Measurements from ENCODE around the gene EPG5.

Gene EPG5

DNA sequence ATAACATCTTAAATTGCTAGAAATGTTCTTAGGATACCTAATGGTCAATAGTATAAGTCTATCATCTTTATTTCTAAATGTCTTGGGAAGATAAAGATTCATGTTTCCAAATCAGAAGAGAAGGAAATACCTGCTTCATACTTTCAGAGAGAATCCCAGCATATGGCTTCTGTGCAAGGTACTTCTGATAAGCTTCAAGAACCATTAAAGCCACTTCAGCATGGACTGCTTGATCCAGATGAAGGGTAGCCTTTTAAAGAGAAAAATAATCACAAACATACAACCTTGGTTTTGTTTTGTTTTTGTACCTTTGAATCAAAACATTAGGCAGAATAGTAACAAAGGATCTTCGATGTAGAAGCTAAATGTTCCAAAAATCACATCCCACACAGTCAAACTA, 44.0 kb downstream of the EPG5 start:
- DNase-seq, result no peak
- TF ChIP-seq GATA1 (IDR thresholded peaks at IDR 0.05; ENCODE audit: low read depth, low read length), result no peak
- TF ChIP-seq POLR2A (IDR thresholded peaks at IDR 0.05; ENCODE audit: low read length), result no peak

DNA sequence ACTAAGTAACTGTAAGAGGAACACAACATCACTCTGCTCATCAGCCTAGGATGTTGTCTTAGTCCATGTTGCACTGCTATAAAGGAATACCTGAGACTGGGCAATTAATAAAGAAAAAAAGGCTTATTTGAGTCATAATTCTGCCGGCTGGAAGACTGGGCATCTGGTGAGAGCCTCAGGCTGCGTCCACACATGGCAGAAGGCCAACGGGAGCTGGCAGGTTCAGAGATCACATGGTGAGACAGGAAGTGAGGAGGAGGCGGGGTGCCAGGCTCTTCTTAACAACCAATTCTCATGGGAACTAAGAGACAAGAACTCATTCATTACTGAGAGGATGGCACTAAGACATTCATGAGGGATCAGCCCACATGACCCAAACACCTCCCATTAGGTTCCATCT, 46.8 kb downstream of the EPG5 start:
- no peak for DNase-seq
- TF ChIP-seq POLR2A (IDR thresholded peaks at IDR 0.05; ENCODE audit: low read length) (no peak), GATA1 (IDR thresholded peaks at IDR 0.05; ENCODE audit: low read depth, low read length) (no peak)

DNA sequence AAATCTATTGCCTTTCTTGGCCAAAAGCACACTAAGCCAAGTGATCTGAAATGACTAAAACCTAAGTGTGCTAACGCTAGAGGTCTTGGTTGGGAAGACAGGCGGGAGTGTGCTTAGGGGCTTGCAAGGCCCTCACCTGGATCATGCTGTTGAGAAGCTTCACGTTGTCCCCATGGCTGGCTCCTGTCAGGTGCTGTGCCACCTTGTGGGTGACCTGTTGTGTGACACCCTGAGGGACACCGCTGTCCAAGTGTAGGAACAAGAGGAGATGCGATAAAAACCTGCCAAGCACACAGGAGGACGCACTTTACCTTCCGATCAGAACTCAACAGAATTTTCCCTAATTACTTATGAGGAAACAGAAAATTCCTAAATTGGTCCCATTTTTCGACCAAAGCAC, 50.8 kb downstream of the EPG5 start:
- DNase-seq, result peak; percentile 23 to 34
- TF ChIP-seq POLR2A (IDR thresholded peaks at IDR 0.05; ENCODE audit: low read length) (no peak), GATA1 (IDR thresholded peaks at IDR 0.05; ENCODE audit: low read depth, low read length) (no peak)

DNA sequence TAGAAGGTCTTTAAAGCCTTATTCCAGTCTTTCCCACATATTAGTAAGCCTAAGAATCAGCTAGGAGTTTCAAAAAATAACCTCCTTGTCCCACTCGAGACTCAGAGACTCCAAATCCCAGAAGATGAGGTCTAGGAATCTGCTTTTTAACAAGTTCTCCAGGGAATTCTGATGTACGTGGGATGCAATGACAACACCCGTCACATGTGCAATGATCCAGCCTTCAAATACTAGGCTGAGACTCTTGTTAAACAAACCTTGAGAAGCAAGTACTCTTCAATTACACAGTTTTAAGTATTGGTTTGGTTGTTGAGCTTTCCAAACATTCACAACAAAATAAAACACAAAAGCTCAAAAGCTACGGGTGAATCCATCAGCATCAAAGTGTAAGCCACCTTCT, 53.9 kb downstream of the EPG5 start:
- DNase-seq, result no peak
- TF ChIP-seq POLR2A (IDR thresholded peaks at IDR 0.05; ENCODE audit: low read length) (no peak), GATA1 (IDR thresholded peaks at IDR 0.05; ENCODE audit: low read depth, low read length) (no peak)

DNA sequence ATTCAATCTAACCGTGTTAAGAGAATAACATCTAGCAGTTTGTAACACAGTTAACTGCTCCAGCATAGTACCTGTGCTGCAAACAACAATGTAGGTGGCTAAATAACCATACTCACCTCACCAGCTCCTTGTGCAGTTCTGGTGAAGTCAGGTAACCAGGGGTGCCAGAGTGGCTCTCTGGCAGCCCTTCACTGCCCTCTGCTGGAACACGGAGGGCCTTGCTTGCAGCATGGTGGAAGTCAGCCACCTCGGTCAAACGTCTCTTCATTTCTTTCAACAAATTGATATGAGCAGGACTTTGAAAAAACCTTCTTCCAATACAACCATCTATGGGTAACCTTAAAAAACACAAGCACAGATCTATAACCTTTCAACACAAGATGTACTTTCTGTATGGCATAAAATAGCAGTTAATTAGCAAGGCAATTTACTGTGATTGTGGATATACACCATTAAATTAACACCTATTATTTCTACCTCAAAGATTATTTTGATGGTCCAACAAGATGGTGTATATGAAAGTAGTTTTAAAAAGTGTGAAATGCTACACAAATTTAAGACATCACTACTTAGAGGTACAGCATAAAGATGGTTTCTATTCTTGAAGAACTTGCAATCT, 56.6 kb downstream of the EPG5 start:
- no peak for TF ChIP-seq GATA1 (IDR thresholded peaks at IDR 0.05; ENCODE audit: low read depth, low read length)
- no peak for TF ChIP-seq POLR2A (IDR thresholded peaks at IDR 0.05; ENCODE audit: low read length)
- DNase-seq, result peak; percentile 71 to 82

DNA sequence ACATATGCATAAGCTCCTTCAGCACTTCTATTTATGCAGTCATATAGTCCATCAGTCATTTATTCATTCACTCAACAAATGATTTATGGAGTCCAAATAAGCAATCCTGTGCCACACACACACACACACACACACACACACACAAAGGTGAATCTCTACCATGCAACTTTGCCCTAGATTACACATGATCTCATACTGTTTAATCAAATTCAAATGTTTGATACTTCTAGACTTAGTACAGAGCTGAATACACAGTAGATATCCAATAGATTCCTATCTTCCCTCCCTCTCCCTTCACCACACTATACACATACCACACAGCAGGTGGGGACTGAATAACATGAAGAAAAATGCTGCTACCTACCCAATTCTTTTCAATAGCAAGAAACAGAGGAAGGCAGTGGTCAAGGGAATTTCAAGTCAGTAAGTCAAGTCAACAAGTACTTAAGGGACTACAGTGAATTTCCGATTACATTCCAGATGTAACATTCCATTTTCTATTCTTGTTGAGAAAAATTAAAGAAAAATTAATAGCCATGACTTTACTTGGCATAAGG, 65.4 kb downstream of the EPG5 start:
- TF ChIP-seq GATA1 (IDR thresholded peaks at IDR 0.05; ENCODE audit: low read depth, low read length) (no peak), POLR2A (IDR thresholded peaks at IDR 0.05; ENCODE audit: low read length) (no peak)
- DNase-seq, result no peak

DNA sequence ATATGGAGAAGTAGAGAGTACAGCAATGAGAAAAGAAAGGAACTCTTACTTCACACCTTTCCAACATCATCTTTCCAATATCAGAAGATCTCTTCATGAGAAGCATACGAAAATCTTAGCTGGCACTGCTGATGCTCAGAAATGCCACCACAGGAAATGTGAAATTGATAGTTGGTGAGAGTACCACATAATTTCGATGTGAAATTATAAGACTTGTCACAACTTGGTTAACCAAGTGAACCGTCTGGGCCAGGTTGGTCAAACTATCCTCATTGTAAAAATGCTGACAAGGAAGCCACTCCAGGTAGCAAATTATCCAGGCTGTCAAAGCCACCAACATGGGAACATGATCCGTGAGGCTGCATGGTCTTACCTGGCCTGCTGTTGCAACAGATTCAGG, 66.5 kb downstream of the EPG5 start:
- no peak for DNase-seq
- no peak for TF ChIP-seq GATA1 (IDR thresholded peaks at IDR 0.05; ENCODE audit: low read depth, low read length)
- TF ChIP-seq POLR2A (IDR thresholded peaks at IDR 0.05; ENCODE audit: low read length), result no peak

DNA sequence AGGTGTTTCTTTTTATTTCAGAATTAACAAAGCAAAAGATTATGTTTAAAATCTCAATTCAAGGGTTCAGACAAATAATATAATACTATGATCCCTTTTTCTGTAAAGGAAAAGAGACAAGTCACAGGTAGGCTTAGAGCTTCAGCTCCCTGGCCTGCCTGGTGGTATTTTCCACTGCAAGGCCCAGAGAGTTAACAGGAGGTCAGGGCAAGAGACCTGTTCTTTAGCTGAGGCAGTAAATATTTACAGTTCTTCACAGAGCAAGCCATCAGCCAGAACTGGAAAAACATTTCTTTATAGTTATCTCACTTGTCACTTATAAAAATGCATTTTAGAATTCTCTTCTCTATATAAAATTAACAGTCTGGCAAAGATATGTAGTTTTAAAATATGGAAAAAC, 70.1 kb downstream of the EPG5 start:
- TF ChIP-seq POLR2A (IDR thresholded peaks at IDR 0.05; ENCODE audit: low read length) (no peak), GATA1 (IDR thresholded peaks at IDR 0.05; ENCODE audit: low read depth, low read length) (no peak)
- no peak for DNase-seq

DNA sequence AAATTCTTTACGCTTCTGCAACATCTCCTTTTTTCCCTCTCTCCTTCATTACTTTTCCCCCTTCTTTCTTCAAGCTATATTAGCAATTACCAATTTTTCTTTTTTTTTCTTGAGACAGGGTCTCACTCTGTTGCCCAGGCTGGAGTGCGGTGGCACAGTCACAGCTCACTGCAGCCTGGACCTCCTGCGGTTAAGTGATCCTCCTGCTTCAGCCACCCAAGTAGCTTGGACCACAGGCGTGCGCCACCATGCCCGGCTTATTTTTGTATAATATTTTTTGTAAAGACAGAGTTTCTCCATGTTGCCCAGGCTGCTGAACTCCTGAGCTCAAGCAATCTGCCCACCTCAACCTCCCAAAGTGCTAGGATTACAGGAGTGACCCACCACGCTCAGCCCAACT, 70.7 kb downstream of the EPG5 start:
- TF ChIP-seq GATA1 (IDR thresholded peaks at IDR 0.05; ENCODE audit: low read depth, low read length), result no peak
- TF ChIP-seq POLR2A (IDR thresholded peaks at IDR 0.05; ENCODE audit: low read length), result no peak
- no peak for DNase-seq

DNA sequence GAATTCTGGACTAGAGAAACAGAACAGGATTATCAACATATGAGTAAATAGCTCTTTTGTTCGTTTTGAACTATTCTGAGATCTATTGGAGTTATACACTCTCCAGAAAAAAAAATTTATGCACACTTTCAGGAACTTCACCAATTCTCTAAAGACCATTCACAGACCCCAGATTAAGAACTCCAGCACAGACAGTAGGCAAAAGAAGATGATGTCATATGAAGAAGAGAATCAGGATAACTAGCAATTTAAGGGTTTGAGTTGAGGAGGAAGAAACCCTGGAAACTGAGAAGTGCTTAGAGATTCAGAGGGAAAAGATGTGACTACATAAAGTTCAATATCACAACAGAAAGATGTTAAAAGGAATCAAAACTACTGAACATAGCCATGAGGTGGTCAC, 71.8 kb downstream of the EPG5 start:
- DNase-seq, result no peak
- TF ChIP-seq GATA1 (IDR thresholded peaks at IDR 0.05; ENCODE audit: low read depth, low read length) (no peak), POLR2A (IDR thresholded peaks at IDR 0.05; ENCODE audit: low read length) (no peak)

DNA sequence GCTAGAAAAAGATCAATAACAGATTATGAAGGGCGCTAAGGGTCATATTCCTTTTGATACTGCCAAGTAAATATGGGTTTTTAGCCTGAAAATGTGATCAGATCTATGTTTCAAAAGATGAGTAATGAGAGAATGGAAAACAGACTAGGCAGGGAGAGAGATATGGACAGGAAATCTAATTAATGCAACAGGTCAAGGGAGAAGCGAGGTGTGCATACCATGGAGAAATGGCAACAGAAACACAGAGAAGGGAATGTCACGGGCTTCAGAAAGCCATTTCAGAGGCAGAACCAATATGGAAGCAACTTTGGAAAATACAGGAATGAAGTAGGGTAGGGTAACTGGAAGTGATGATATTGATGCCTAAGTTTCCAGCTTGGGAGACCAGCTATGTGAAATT, 72.3 kb downstream of the EPG5 start:
- TF ChIP-seq POLR2A (IDR thresholded peaks at IDR 0.05; ENCODE audit: low read length) (no peak), GATA1 (IDR thresholded peaks at IDR 0.05; ENCODE audit: low read depth, low read length) (no peak)
- DNase-seq, result no peak

DNA sequence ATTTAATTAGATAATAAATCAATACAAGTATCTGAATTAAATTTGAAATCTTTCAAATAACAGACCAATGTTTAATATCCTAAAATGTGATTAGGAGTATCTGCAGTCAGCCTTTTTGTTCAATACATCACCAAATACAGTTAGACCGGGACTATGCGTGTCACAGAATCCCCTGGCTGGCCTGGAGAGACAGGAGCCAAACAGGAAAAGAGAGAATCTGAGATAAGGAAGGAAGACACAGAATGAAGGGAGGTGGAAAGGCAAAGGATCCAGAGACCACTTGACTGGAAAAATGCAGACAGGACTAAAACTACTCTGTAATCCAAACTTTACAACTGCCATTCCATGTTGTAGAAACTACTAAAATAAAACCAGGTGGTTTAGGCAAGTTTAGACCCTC, 75.3 kb downstream of the EPG5 start:
- no peak for DNase-seq
- no peak for TF ChIP-seq POLR2A (IDR thresholded peaks at IDR 0.05; ENCODE audit: low read length)
- no peak for TF ChIP-seq GATA1 (IDR thresholded peaks at IDR 0.05; ENCODE audit: low read depth, low read length)

DNA sequence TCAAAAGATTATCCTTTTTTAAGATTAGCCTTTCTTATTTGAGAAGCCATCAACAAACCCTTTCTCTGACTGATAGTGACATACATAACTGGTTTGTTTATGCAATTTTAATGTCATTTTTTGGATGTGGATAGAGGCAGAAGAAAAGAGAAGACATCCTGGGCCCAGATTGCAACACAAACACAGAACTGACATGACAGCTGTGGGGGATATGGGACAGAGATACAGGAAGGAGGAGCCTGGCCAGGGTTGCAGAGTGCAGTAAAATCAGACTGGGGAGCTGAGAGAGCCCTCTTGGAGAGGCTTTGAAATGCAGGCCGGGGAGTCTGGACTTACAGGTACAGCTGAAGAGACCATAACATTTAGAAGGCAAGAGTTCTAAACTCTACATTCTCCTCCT, 76.5 kb downstream of the EPG5 start:
- TF ChIP-seq GATA1 (IDR thresholded peaks at IDR 0.05; ENCODE audit: low read depth, low read length) (no peak), POLR2A (IDR thresholded peaks at IDR 0.05; ENCODE audit: low read length) (no peak)
- no peak for DNase-seq

DNA sequence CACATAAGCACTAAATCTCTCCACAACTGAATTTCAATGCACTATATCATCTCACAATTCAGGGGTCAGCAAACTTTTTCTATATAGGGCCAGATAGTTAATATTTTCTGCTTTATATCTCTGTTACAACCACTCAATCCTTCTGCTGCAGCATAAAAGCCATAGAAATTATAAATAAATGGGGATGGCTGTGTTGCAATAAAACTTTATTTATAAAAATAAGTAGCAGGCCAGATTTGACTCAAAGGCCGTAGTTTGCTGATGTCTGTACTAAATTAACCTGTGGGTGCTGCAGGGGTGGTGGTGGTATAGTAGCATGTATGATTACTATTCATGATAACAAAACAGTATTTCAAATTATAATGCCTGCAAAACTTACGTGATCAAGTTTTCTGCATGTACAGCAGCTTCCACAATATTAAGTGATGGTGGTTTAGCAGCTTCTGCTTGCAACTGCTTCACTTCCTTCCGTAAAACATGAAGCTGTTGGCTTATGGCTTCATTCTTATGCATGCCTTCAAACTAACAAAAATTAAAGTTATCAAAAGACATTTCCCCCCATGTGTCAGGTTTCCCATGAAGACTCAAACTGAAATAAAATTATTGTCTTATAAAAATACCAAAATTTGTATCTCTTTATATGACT, 77.6 kb downstream of the EPG5 start:
- DNase-seq, result no peak
- TF ChIP-seq POLR2A (IDR thresholded peaks at IDR 0.05; ENCODE audit: low read length) (no peak), GATA1 (IDR thresholded peaks at IDR 0.05; ENCODE audit: low read depth, low read length) (no peak)

DNA sequence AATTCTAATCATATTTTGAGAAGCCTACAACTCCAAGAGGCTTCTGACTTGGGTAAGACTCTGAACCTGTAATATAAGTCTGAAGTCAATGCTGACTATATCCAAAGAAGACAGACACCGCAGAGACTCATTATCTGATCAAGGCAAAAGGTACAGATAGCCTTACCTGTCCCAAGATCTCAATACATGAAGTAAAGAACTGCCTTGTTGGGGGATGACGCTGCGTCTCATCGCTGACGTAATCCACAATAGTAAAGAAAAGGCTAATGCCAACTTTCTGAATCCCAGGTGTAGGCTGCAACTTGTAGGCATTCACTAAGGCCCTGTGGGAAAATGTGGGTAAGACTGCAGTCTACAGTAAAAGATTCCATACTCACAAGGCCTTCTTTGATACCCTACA, 79.5 kb downstream of the EPG5 start:
- no peak for DNase-seq
- TF ChIP-seq POLR2A (IDR thresholded peaks at IDR 0.05; ENCODE audit: low read length) (no peak), GATA1 (IDR thresholded peaks at IDR 0.05; ENCODE audit: low read depth, low read length) (no peak)
